Activated CD8-positive, alpha-beta T cell treated with anti-CD3 and anti-CD28 coated beads for 36 hours (primary cell): ENCODE measurements around the gene SFTPB. TPM values are rescaled to one million over a fixed set of nuclear protein-coding genes. Genes with fewer than 3 reads are reported as not detected.

ENCODE experiments used
- ATAC-seq: fragments of 200-7000 bp; cut with Tn5 transposase; one replicate; pipeline ENCODE4 v1.10.0; 2021; ENCODE audit warnings: mild to moderate bottlenecking, moderate library complexity
- CTCF ChIA-PET: fragments of 350-600 bp; sonication (Branson Sonifier 250); formaldehyde crosslinking; loops from one replicate; lab custom pipeline; 2021; ENCODE audit warnings: antibody characterized with exemption; lab: Charles Lee
- POLR2A ChIA-PET: fragments of 350-600 bp; sonication (Branson Sonifier 250); formaldehyde crosslinking; loops from one replicate; lab custom pipeline; 2021; ENCODE audit warnings: antibody characterized with exemption; lab: Charles Lee
- DNase-seq: peaks from one replicate; pipeline ENCODE4 v3.0.0-alpha.2; 2020
- H3K27ac Mint-ChIP-seq: one replicate; pipeline ENCODE4 v1.8.0; 2021; ENCODE audit warnings: mild to moderate bottlenecking, mixed read lengths
- H3K27me3 Mint-ChIP-seq: one replicate; pipeline ENCODE4 v1.8.0; 2021; ENCODE audit warnings: mixed read lengths
- H3K36me3 Mint-ChIP-seq: one replicate; pipeline ENCODE4 v1.8.0; 2021; ENCODE audit warnings: low read depth, mixed read lengths
- H3K4me1 Mint-ChIP-seq: one replicate; pipeline ENCODE4 v1.8.0; 2021; ENCODE audit warnings: low read depth, mixed read lengths
- H3K4me3 Mint-ChIP-seq: one replicate; pipeline ENCODE4 v1.8.0; 2021; ENCODE audit warnings: mild to moderate bottlenecking, moderate library complexity, mixed read lengths
- H3K9me3 Mint-ChIP-seq: one replicate; pipeline ENCODE4 v1.8.0; 2021; ENCODE audit warnings: mixed read lengths
- CTCF ChIP-seq: fragments of 200-600 bp; IDR thresholded peaks from one replicate; pipeline ENCODE4 v1.8.0; 2022; ENCODE audit warnings: antibody characterized with exemption, mild to moderate bottlenecking
- intact Hi-C: fragments of 100-400 bp; cut with micrococcal nuclease; formaldehyde crosslinking; loops from one replicate; pipeline ENCODE4 v1.10.0; 2022
- total RNA-seq, 2 experiments: library from RNA; stranded (reverse); gene quantifications; one replicate each; pipeline ENCODE4 v1.2.3, GENCODE V29; 2021

The SFTPB gene
- total RNA-seq, 2 experiments from 2014 or later, result not detected

- Mint-ChIP-seq H3K9me3 (no peaks in the 10 kb centered on the region), H3K27me3 (no peaks in the 10 kb centered on the region), H3K4me3 (no peak overlapping the region), H3K4me1 (no peaks in the 10 kb centered on the region), H3K27ac (no peak overlapping the region), H3K36me3 (peaks cover 29% of the 10 kb centered on the region)
- intact Hi-C loops, result no loop called here
- DNase-seq, result no peak
- no peak for TF ChIP-seq CTCF
- CTCF ChIA-PET, result interaction anchor here (0.7 kb wide), 1 partner anchor 17 kb away, joined by 3 read pairs; no protein-coding TSS in a partner anchor
- POLR2A ChIA-PET, result no interaction called here
- no peak for ATAC-seq
Observed at GRCh38 chr2:85653996-85654395, 14.0 kb downstream of the SFTPB start.

GRCh38 chr2:85652056-85652455 lies 15.9 kb downstream of the SFTPB start:
- no peaks in the 10 kb centered on the region for H3K4me1 Mint-ChIP-seq
- H3K36me3 Mint-ChIP-seq, result peaks cover 41% of the 10 kb centered on the region
- no peak overlapping the region for H3K27ac Mint-ChIP-seq
- DNase-seq (no peak), ATAC-seq (no peak)
- H3K4me3 Mint-ChIP-seq, result no peak overlapping the region
- H3K27me3 Mint-ChIP-seq, result no peaks in the 10 kb centered on the region
- no peak for TF ChIP-seq CTCF
- POLR2A ChIA-PET, result interaction anchor here (1.6 kb wide), 1 partner anchor 12 kb away, joined by 4 read pairs; no protein-coding TSS in a partner anchor
- H3K9me3 Mint-ChIP-seq, result no peaks in the 10 kb centered on the region
- CTCF ChIA-PET, result interaction anchor here (0.6 to 6.1 kb wide), 3 partner anchors 8 to 78 kb away, joined by 3 to 51 read pairs (median 4); no protein-coding TSS in a partner anchor
- intact Hi-C loops, result no loop called here

GRCh38 chr2:85651097-85651496 lies 16.9 kb downstream of the SFTPB start:
- POLR2A ChIA-PET, result no interaction called here
- CTCF ChIA-PET, result interaction anchor here (0.8 to 6.1 kb wide), 4 partner anchors 14 to 78 kb away, joined by 3 to 51 read pairs (median 4); no protein-coding TSS in a partner anchor
- DNase-seq, result no peak
- no peak overlapping the region for H3K4me3 Mint-ChIP-seq
- no peak for TF ChIP-seq CTCF
- H3K9me3 Mint-ChIP-seq, result no peaks in the 10 kb centered on the region
- no peak overlapping the region for H3K27ac Mint-ChIP-seq
- H3K27me3 Mint-ChIP-seq, result no peaks in the 10 kb centered on the region
- H3K4me1 Mint-ChIP-seq, result no peaks in the 10 kb centered on the region
- intact Hi-C loops, result no loop called here
- peaks cover 47% of the 10 kb centered on the region for H3K36me3 Mint-ChIP-seq
- no peak for ATAC-seq

- CTCF ChIA-PET, result interaction anchor here (0.8 to 6.1 kb wide), 4 partner anchors 9 to 55 kb away, joined by 3 to 51 read pairs (median 10); no protein-coding TSS in a partner anchor
- Mint-ChIP-seq H3K4me1 (no peaks in the 10 kb centered on the region), H3K27me3 (no peaks in the 10 kb centered on the region), H3K9me3 (no peaks in the 10 kb centered on the region), H3K4me3 (no peak overlapping the region), H3K27ac (no peak overlapping the region), H3K36me3 (peaks cover 52% of the 10 kb centered on the region)
- no peak for DNase-seq
- no peak for ATAC-seq
- POLR2A ChIA-PET, result no interaction called here
- no peak for TF ChIP-seq CTCF
- intact Hi-C loops, result no loop called here
Observed at GRCh38 chr2:85650456-85650855, 17.5 kb downstream of the SFTPB start.
